Measurements from ENCODE around the gene ACOT7. TPM values are rescaled to one million over a fixed set of nuclear protein-coding genes. Genes with fewer than 3 reads are reported as not detected.
"Not testable (repeated sequence)": the region's sequence is repeated elsewhere in the genome, so short reads cannot be mapped to it uniquely, and the experiment has no call there.

The ACOT7 gene
- total and polyA plus RNA-seq, 2 experiments from 2014 or later = 167 to 169 TPM

DNA sequence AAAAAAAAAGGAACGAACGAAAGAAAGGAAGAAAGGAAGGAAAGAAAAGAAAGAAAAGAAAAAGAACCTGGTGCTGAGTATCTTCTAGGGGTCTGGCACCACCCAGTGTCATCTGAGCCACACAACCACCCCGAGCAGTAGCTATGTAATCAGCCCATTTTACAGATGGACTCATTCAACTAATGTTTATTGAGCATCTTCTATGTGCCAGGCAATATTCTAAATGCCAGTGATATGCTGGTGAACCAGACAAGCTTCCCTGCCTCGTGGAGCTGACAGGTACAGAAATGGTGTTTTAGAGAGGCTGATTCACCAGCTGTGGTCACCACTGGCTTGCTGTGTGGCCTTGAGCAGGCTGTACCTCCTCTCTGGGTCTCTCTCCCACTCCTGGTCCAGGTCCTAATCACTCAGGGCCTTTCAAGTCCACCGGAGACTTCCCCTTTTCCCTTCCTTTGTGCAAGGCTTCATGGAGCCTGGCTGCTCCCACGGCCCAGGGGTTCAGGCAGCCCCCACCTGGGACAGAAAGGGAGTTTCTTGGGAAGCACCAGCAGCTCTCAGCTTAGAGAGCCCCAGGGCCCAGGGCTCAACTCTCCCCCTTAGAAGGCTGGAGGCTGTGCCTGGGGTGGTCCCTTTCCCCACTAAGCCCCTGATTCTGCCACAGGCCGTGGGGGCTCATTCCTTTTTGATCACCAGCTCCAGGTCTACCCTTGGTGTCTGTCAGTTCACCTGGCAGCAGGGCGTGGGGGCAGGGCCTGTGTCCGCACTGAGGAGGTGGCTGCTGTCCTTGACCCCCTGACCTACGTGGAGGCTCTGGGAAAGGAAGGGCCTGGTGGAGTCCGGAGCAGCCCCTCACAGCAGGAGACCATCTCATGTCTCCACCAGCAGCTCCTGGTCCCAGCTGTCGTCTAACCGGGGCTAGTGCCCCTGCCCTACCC lies 38.3 kb upstream of the ACOT7 start:
- H3K36me3 Mint-ChIP-seq (ENCODE audit: low read depth); H3F3A ChIP-seq (replicated peaks; ENCODE audit: low read depth); ATAC-seq; H3K27ac ChIP-seq (ENCODE audit: low read depth); H3K4me3 Mint-ChIP-seq; H3K4me3 ChIP-seq; DNase-seq (ENCODE audit: low spot score); H3K36me3 ChIP-seq (ENCODE audit: insufficient read depth); H3K9me3 Mint-ChIP-seq; H3K9me2 ChIP-seq (ENCODE audit: insufficient read depth); H3K27me3 ChIP-seq (ENCODE audit: insufficient read depth); H3K4me2 ChIP-seq; H4K20me1 ChIP-seq (replicated peaks; ENCODE audit: insufficient read depth); H3K4me1 ChIP-seq (ENCODE audit: insufficient read depth); H2AFZ ChIP-seq; H3K79me2 ChIP-seq (replicated peaks; ENCODE audit: insufficient read depth); H3K27ac Mint-ChIP-seq: not testable (repeated sequence)
- Mint-ChIP-seq H3K4me1 (peaks cover 17% of the 10 kb centered on the region), H3K27me3 (ENCODE audit: insufficient read depth, low read depth, poor library complexity) (peaks cover 25% of the 10 kb centered on the region)

DNA sequence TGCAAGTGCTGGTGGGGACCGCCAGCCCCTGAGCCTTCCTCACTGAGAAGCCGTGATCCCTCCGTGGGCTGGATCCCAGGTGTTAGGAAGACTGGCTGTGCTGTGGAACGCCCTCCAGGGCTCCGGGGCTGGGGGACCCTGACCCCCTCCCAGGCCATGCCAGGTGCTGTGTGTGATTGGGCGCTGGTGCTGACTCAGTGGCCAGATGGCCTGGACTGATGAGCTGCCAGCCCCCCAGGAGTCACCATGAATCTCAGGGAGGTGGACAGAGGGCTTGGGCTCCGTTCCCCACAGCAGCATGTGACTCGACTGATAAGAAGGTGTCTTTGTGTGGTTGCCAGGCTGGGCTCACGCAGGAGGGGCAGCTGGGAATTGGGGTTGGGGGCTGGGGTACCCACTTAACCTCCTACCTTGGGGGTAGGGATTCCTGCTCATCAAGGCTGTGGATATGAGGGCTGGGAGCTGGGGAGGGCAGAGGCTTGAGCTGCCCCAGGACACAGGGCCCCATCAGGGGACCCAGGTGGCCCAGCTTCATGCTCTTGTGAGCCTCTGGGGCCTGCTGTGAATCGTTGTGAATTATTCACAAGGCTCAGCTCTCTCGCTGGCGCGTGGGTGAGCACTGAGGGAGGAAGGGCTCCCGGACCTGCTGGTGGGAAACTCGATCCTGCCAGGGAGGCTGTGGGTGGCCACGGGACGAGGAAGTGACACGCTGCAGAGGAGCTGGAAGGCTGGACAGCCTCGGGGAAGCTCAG lies 36.3 kb upstream of the ACOT7 start:
- not testable (repeated sequence) for H3K36me3 ChIP-seq (ENCODE audit: insufficient read depth); H3K4me3 Mint-ChIP-seq; H3K4me2 ChIP-seq; DNase-seq (ENCODE audit: low spot score); H2AFZ ChIP-seq; H3K27ac Mint-ChIP-seq; H3K4me3 ChIP-seq; H3K27ac ChIP-seq (ENCODE audit: low read depth); H3K36me3 Mint-ChIP-seq (ENCODE audit: low read depth); H3K9me3 Mint-ChIP-seq; H4K20me1 ChIP-seq (replicated peaks; ENCODE audit: insufficient read depth); H3K4me1 ChIP-seq (ENCODE audit: insufficient read depth); H3F3A ChIP-seq (replicated peaks; ENCODE audit: low read depth); H3K9me2 ChIP-seq (ENCODE audit: insufficient read depth); H3K79me2 ChIP-seq (replicated peaks; ENCODE audit: insufficient read depth)
- Mint-ChIP-seq H3K4me1 (peaks cover 17% of the 10 kb centered on the region), H3K27me3 (ENCODE audit: insufficient read depth, low read depth, poor library complexity) (peaks cover 43% of the 10 kb centered on the region)
- peaks cover 25% of the 10 kb centered on the region for H3K27me3 ChIP-seq (ENCODE audit: insufficient read depth)
- peak; percentile 15 for ATAC-seq

DNA sequence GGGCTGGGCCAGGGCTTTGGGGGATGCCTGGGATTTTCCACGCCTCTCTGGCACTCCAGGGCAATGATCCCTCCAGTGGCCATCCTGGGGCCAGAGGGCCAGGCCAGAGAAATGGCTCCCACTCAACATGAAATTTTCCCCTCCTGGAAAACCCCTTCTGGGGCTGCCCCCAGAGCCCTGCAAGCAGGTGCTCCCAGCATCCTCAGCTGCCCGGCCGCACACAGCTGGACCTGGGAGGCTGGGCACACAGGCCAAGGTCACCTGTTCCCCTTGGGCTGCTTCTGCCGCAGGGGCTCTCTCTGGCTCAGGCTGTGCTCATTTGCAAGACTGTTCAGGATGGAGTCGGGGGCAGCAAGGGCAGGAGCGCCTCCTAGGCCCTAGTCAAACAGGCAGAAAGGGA lies 34.9 kb upstream of the ACOT7 start:
- DNase-seq (ENCODE audit: low spot score); H3K4me3 Mint-ChIP-seq; H3F3A ChIP-seq (replicated peaks; ENCODE audit: low read depth); H3K27ac Mint-ChIP-seq; H3K4me2 ChIP-seq; H3K36me3 ChIP-seq (ENCODE audit: insufficient read depth); H4K20me1 ChIP-seq (replicated peaks; ENCODE audit: insufficient read depth); H2AFZ ChIP-seq; H3K9me2 ChIP-seq (ENCODE audit: insufficient read depth); H3K9me3 Mint-ChIP-seq; H3K4me3 ChIP-seq; H3K36me3 Mint-ChIP-seq (ENCODE audit: low read depth); H3K79me2 ChIP-seq (replicated peaks; ENCODE audit: insufficient read depth); H3K27ac ChIP-seq (ENCODE audit: low read depth); H3K4me1 ChIP-seq (ENCODE audit: insufficient read depth): not testable (repeated sequence)
- TF ChIP-seq, protein P1, sequence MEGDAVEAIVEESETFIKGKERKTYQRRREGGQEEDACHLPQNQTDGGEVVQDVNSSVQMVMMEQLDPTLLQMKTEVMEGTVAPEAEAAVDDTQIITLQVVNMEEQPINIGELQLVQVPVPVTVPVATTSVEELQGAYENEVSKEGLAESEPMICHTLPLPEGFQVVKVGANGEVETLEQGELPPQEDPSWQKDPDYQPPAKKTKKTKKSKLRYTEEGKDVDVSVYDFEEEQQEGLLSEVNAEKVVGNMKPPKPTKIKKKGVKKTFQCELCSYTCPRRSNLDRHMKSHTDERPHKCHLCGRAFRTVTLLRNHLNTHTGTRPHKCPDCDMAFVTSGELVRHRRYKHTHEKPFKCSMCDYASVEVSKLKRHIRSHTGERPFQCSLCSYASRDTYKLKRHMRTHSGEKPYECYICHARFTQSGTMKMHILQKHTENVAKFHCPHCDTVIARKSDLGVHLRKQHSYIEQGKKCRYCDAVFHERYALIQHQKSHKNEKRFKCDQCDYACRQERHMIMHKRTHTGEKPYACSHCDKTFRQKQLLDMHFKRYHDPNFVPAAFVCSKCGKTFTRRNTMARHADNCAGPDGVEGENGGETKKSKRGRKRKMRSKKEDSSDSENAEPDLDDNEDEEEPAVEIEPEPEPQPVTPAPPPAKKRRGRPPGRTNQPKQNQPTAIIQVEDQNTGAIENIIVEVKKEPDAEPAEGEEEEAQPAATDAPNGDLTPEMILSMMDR (conservative IDR thresholded peaks at IDR 0.05; ENCODE audit: low read depth in 2 of 2) = peak in 1 of 2 experiments; percentile 12; a peak in 1 of 4 replicates
- Mint-ChIP-seq H3K27me3 (ENCODE audit: insufficient read depth, low read depth, poor library complexity) (peaks cover 54% of the 10 kb centered on the region), H3K4me1 (peaks cover 23% of the 10 kb centered on the region; the same call in 2 of the 3 replicates)
- H3K27me3 ChIP-seq (ENCODE audit: insufficient read depth) = peaks cover 39% of the 10 kb centered on the region
- peak; percentile 4; the same call in 2 of the 3 replicates for ATAC-seq

All from GM23338 (cell line).